ENCODE data around the gene COG5. TPM values are rescaled to one million over a fixed set of nuclear protein-coding genes. Genes with fewer than 3 reads are reported as not detected.

Gene COG5
- total and polyA plus RNA-seq, 2 of the 4 experiments (the other 2 are of a cell fraction): 18.5 to 27.4 TPM

DNA sequence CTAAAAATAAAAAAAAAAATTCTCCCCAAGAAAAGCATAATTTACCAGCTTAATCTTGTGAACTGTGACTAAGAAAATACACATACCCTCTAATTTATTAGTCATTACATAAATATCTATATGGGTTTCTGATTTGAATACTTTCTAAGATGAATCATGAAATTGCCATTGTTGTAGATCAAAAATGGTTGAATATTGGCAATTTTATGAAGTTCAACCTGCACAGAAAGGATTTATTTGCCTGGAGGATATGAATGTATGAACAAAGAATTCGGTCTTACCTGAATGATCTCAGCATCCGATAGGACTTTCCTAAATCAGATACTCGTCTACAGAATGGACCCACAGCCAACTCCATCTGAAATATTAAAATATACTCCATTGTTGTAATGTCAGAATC is 333.4 kb downstream of the COG5 start:
- in situ Hi-C loops (cut with MboI; ENCODE audit: low sequenced_read_pairs): no loop called here

More for the DNA sequence above, 333.4 kb downstream of the COG5 start:
- no TSS peak for BruUV-seq (replicated peaks)
- H4K5ac ChIP-seq (ENCODE audit: low read depth, low read length): no peak overlapping the region
- CTCF ChIA-PET: no interaction called here
- no peak overlapping the region for H3K18ac ChIP-seq (ENCODE audit: low read depth, low read length)
- POLR2A ChIA-PET (ENCODE audit: unreplicated experiment): no interaction called here
- no peak overlapping the region for H3K14ac ChIP-seq (replicated peaks; ENCODE audit: low read depth, low read length)
- H3K9me1 ChIP-seq (ENCODE audit: insufficient read depth, low read length): peaks cover 3% of the 10 kb centered on the region; the same call in 1 of the 2 replicates
- no peak overlapping the region for H3K9ac ChIP-seq (ENCODE audit: low read depth, low read length)
- peaks cover 3% of the 10 kb centered on the region; the same call in 1 of the 2 replicates for H3K4me1 ChIP-seq (ENCODE audit: control insufficient read depth, insufficient read depth, low read length)
- no peak overlapping the region for H3K4me3 ChIP-seq (ENCODE audit: insufficient read depth, low read depth, low read length)
- no peak overlapping the region for H2AFZ ChIP-seq (replicated peaks; ENCODE audit: low read length, poor library complexity)
- intact Hi-C loops (cut with micrococcal nuclease) (no loop called here), dilution Hi-C loops (cut with HindIII; ENCODE audit: low sequenced_read_pairs, unreplicated experiment) (no loop called here)
- no peak overlapping the region for H3K4ac ChIP-seq (ENCODE audit: low read depth, low read length)
- H3K36me3 ChIP-seq (ENCODE audit: control insufficient read depth, insufficient read depth, low read length): no peaks in the 10 kb centered on the region
- WGBS, 2 experiments (ENCODE audit: extremely low coverage in 2 of 2, insufficient read length in 1 of 2): no CpG with 5 or more reads among the region's 3 CpGs
- TF ChIP-seq FOS (IDR thresholded peaks at IDR 0.05; ENCODE audit: low read depth, low read length): peak; percentile 20; the same call in 1 of the 2 replicates
- TF ChIP-seq USF2 (IDR thresholded peaks at IDR 0.05; ENCODE audit: low read depth, low read length): no peak
- no peak for TF ChIP-seq MXI1 (IDR thresholded peaks at IDR 0.05; ENCODE audit: borderline replicate concordance, low read depth, low read length)
- TF ChIP-seq MAZ (IDR thresholded peaks at IDR 0.05; ENCODE audit: borderline replicate concordance, low read depth, low read length): no peak
- TF ChIP-seq RCOR1 (IDR thresholded peaks at IDR 0.05; ENCODE audit: insufficient replicate concordance, low read length): no peak
- no peak for TF ChIP-seq RFX5 (IDR thresholded peaks at IDR 0.05; ENCODE audit: low read depth, low read length)
- ATAC-seq (ENCODE audit: low read depth) (no peak), DNase-seq (peak; percentile 53)
- no peak overlapping the region for H3K56ac ChIP-seq (ENCODE audit: extremely low read depth, insufficient read depth, low read length)
- no peak overlapping the region for H2BK5ac ChIP-seq (ENCODE audit: low read depth, low read length, poor library complexity, severe bottlenecking)
- H2AK9ac ChIP-seq (replicated peaks; ENCODE audit: low read depth, low read length, poor library complexity): no peak overlapping the region
- H2BK15ac ChIP-seq (ENCODE audit: low read depth, low read length): no peak overlapping the region
- H3K27me3 ChIP-seq (ENCODE audit: control insufficient read depth, insufficient read depth, low read length): no peaks in the 10 kb centered on the region
- H3K23ac ChIP-seq (ENCODE audit: low read depth, low read length): no peak overlapping the region
- H2BK20ac ChIP-seq (ENCODE audit: low read depth, low read length): no peak overlapping the region
- no peaks in the 10 kb centered on the region for H3K9me3 ChIP-seq (ENCODE audit: control insufficient read depth, insufficient read depth, low read length)
- H3K79me1 ChIP-seq (ENCODE audit: low read depth in 1 of 2, low read length in 2 of 2): no peaks in the 10 kb centered on the region
- H4K91ac ChIP-seq (ENCODE audit: insufficient read depth, low read depth, low read length): no peak overlapping the region
- no peak overlapping the region for H2AK5ac ChIP-seq (ENCODE audit: low read depth, low read length)
- no peak overlapping the region for H3K4me2 ChIP-seq (ENCODE audit: low read depth, low read length)
- no peak overlapping the region for H4K8ac ChIP-seq (ENCODE audit: low read depth in 2 of 2, low read length in 2 of 2)
- H3K27ac ChIP-seq (ENCODE audit: insufficient read depth, low read length): no peak overlapping the region
- H2BK120ac ChIP-seq (ENCODE audit: low read depth, low read length): no peak overlapping the region
- H4K20me1 ChIP-seq (ENCODE audit: insufficient read depth, low read length): no peaks in the 10 kb centered on the region

All from IMR-90 (cell line).